H1 (cell line): ENCODE measurements around the gene APOC3. TPM values are rescaled to one million over a fixed set of nuclear protein-coding genes. Genes with fewer than 3 reads are reported as not detected.

Source experiments
- BACH1 ChIP-seq: IDR thresholded peaks from 2 replicates; pipeline ENCODE4 v1.6.1; 2012; ENCODE audit warnings: low read length, improper control_type of control experiment
- EP300 ChIP-seq, 2 experiments: IDR thresholded peaks; 1 replicate in 1 of 2; 2 replicates in 1 of 2; pipeline ENCODE4 v1.6.1; 2011 to 2012; ENCODE audit warnings: low read depth in 2 of 2, low read length in 2 of 2, mild to moderate bottlenecking in 2 of 2, borderline replicate concordance in 1 of 2, inconsistent platforms in 1 of 2, moderate library complexity in 1 of 2
- RNF2 ChIP-seq: fragments of 200-900, 300-1000 bp; sonication (generic); IDR thresholded peaks from 2 replicates; pipeline ENCODE4 v1.7.1; 2016; ENCODE audit warnings: borderline replicate concordance, low read depth, mild to moderate bottlenecking, antibody characterized with exemption, low read length; ENCODE audit not compliant: poor library complexity, severe bottlenecking; ENCODE audit errors: missing control alignments
- YY1 ChIP-seq: IDR thresholded peaks from 2 replicates; pipeline ENCODE4 v1.6.1; 2011; ENCODE audit warnings: low read depth, mild to moderate bottlenecking, low read length
- polyA plus RNA-seq, 7 experiments: library from polyadenylated mRNA; depleted of rRNA in 3 of 7; stranded (reverse) in 5 of 7; unstranded in 2 of 7; fragments of >200 nt in 5 of 7; fragments of 200-250 nt in 2 of 7; gene quantifications; 1 replicate in 5 of 7; 2 replicates in 1 of 7; 4 replicates in 1 of 7; pipeline versions ENCODE4 v1.2.1 to v1.2.3, GENCODE V29; 2011 to 2013; ENCODE audit warnings: missing spikeins in 2 of 7, mixed read lengths in 2 of 7
- total RNA-seq: library from RNA; stranded (reverse); fragmentation: NEBNext Ultra II Directional; extraction: Animal tissue kit (Norgen Biotek cat#: 25700); gene quantifications from 2 replicates; pipeline ENCODE4 v1.2.1, GENCODE V29; 2021
- TF ChIP-seq, protein P1 (sequence below): IDR thresholded peaks from 2 replicates; pipeline ENCODE4 v1.6.1; 2012; ENCODE audit warnings: low read length, inconsistent platforms
- TF ChIP-seq, protein P2 (sequence below): fragments of 300-600 bp; sonication (generic); IDR thresholded peaks from 2 replicates; pipeline ENCODE4 v1.7.1; 2012; ENCODE audit warnings: low read length, moderate library complexity, mild to moderate bottlenecking, inconsistent platforms; ENCODE audit not compliant: insufficient replicate concordance

The APOC3 gene
- total and polyA plus RNA-seq, 2 of the 8 experiments (the other 6 are each of a cell fraction or from before 2014, with no cell fraction given) = not detected

DNA sequence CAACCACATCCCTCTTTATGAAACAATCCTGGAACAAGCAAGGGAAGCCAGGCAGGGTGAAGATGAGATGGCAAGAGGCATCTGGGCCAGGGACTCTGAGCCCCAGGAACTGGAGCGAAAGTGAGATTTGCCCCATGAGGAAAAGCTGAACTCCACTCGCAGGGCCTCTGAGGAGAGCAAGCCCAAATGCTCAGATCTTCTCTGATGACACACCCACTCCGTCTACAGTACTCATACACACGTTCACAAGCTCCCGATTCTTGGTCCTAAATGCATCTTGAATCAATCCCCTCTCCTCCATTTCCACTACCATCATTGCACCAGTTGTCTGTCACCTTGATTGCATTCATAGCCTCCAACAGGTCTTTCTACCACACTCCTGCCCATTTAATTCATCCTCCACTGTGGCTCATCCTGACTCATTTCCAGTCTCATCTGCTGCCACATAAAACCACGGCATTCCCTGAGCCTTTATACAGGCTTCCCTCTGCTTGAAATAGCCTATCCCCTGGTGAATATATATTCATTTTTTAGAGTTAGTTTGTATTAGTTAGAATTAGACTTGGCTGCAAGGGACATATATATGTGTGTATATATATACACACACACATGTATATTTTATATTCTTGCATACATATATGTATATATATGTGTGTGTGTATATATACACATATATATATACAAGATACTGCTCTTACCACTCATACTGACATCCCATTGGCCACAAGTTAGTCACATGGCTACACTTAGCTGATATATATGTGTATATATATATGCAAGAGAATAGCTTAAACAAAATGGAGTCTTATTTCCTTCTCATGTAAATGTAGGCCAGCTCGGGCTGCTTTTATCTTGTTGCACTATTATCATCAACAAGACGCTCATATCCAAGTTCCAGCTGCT, 36.6 kb upstream of the APOC3 start (continued):
- TF ChIP-seq EP300 (IDR thresholded peaks at IDR 0.05; ENCODE audit: borderline replicate concordance in 1 of 2, low read depth in 2 of 2, low read length in 2 of 2) = no peak
- no peak for TF ChIP-seq RNF2
- no peak for TF ChIP-seq BACH1
- TF ChIP-seq, protein P1, sequence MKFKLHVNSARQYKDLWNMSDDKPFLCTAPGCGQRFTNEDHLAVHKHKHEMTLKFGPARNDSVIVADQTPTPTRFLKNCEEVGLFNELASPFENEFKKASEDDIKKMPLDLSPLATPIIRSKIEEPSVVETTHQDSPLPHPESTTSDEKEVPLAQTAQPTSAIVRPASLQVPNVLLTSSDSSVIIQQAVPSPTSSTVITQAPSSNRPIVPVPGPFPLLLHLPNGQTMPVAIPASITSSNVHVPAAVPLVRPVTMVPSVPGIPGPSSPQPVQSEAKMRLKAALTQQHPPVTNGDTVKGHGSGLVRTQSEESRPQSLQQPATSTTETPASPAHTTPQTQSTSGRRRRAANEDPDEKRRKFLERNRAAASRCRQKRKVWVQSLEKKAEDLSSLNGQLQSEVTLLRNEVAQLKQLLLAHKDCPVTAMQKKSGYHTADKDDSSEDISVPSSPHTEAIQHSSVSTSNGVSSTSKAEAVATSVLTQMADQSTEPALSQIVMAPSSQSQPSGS = no peak
- TF ChIP-seq, protein P2, sequence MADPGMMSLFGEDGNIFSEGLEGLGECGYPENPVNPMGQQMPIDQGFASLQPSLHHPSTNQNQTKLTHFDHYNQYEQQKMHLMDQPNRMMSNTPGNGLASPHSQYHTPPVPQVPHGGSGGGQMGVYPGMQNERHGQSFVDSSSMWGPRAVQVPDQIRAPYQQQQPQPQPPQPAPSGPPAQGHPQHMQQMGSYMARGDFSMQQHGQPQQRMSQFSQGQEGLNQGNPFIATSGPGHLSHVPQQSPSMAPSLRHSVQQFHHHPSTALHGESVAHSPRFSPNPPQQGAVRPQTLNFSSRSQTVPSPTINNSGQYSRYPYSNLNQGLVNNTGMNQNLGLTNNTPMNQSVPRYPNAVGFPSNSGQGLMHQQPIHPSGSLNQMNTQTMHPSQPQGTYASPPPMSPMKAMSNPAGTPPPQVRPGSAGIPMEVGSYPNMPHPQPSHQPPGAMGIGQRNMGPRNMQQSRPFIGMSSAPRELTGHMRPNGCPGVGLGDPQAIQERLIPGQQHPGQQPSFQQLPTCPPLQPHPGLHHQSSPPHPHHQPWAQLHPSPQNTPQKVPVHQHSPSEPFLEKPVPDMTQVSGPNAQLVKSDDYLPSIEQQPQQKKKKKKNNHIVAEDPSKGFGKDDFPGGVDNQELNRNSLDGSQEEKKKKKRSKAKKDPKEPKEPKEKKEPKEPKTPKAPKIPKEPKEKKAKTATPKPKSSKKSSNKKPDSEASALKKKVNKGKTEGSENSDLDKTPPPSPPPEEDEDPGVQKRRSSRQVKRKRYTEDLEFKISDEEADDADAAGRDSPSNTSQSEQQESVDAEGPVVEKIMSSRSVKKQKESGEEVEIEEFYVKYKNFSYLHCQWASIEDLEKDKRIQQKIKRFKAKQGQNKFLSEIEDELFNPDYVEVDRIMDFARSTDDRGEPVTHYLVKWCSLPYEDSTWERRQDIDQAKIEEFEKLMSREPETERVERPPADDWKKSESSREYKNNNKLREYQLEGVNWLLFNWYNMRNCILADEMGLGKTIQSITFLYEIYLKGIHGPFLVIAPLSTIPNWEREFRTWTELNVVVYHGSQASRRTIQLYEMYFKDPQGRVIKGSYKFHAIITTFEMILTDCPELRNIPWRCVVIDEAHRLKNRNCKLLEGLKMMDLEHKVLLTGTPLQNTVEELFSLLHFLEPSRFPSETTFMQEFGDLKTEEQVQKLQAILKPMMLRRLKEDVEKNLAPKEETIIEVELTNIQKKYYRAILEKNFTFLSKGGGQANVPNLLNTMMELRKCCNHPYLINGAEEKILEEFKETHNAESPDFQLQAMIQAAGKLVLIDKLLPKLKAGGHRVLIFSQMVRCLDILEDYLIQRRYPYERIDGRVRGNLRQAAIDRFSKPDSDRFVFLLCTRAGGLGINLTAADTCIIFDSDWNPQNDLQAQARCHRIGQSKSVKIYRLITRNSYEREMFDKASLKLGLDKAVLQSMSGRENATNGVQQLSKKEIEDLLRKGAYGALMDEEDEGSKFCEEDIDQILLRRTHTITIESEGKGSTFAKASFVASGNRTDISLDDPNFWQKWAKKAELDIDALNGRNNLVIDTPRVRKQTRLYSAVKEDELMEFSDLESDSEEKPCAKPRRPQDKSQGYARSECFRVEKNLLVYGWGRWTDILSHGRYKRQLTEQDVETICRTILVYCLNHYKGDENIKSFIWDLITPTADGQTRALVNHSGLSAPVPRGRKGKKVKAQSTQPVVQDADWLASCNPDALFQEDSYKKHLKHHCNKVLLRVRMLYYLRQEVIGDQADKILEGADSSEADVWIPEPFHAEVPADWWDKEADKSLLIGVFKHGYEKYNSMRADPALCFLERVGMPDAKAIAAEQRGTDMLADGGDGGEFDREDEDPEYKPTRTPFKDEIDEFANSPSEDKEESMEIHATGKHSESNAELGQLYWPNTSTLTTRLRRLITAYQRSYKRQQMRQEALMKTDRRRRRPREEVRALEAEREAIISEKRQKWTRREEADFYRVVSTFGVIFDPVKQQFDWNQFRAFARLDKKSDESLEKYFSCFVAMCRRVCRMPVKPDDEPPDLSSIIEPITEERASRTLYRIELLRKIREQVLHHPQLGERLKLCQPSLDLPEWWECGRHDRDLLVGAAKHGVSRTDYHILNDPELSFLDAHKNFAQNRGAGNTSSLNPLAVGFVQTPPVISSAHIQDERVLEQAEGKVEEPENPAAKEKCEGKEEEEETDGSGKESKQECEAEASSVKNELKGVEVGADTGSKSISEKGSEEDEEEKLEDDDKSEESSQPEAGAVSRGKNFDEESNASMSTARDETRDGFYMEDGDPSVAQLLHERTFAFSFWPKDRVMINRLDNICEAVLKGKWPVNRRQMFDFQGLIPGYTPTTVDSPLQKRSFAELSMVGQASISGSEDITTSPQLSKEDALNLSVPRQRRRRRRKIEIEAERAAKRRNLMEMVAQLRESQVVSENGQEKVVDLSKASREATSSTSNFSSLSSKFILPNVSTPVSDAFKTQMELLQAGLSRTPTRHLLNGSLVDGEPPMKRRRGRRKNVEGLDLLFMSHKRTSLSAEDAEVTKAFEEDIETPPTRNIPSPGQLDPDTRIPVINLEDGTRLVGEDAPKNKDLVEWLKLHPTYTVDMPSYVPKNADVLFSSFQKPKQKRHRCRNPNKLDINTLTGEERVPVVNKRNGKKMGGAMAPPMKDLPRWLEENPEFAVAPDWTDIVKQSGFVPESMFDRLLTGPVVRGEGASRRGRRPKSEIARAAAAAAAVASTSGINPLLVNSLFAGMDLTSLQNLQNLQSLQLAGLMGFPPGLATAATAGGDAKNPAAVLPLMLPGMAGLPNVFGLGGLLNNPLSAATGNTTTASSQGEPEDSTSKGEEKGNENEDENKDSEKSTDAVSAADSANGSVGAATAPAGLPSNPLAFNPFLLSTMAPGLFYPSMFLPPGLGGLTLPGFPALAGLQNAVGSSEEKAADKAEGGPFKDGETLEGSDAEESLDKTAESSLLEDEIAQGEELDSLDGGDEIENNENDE = no peak
- TF ChIP-seq YY1 = no peak
